ENCODE measurements around the gene MRGPRG. TPM values are rescaled to one million over a fixed set of nuclear protein-coding genes. Genes with fewer than 3 reads are reported as not detected.

MRGPRG gene, protein sequence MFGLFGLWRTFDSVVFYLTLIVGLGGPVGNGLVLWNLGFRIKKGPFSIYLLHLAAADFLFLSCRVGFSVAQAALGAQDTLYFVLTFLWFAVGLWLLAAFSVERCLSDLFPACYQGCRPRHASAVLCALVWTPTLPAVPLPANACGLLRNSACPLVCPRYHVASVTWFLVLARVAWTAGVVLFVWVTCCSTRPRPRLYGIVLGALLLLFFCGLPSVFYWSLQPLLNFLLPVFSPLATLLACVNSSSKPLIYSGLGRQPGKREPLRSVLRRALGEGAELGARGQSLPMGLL
- not detected for total RNA-seq

DNA sequence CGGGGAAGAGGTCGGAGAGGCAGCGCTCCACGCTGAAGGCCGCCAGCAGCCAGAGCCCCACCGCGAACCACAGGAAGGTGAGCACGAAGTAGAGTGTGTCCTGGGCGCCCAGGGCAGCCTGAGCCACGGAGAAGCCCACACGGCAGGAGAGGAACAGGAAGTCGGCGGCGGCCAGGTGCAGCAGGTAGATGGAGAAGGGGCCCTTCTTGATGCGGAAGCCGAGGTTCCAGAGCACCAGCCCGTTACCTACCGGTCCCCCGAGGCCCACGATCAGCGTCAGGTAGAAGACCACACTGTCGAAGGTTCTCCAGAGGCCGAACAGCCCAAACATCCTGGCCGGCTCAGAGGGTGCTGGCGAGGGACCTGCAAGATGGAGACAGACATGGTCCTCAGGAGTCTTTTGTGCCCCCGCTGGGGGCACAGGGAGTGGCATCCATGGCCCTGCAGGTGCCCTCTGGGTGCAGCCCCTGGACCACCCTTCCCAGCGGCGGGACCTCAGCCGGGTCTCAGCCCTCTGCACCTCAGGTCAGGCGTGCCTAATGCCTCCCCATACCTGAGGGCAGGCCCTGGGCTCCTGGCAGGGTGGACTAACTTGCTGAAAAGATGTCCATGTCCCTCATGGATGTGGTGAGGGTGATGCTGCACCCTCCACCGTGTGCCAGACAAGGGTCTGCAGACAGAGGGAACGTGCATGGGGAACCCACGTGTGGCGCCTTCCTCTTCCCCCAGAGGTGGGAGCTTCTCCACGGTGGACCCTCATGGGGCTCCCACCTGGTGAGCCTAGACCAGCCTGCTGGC is at the start of gene MRGPRG:
TSS of gene MRGPRG (minus strand) at position 331 of the 798 bp plus-strand sequence. CDS start at position 331, 0 bp downstream.

DNA sequence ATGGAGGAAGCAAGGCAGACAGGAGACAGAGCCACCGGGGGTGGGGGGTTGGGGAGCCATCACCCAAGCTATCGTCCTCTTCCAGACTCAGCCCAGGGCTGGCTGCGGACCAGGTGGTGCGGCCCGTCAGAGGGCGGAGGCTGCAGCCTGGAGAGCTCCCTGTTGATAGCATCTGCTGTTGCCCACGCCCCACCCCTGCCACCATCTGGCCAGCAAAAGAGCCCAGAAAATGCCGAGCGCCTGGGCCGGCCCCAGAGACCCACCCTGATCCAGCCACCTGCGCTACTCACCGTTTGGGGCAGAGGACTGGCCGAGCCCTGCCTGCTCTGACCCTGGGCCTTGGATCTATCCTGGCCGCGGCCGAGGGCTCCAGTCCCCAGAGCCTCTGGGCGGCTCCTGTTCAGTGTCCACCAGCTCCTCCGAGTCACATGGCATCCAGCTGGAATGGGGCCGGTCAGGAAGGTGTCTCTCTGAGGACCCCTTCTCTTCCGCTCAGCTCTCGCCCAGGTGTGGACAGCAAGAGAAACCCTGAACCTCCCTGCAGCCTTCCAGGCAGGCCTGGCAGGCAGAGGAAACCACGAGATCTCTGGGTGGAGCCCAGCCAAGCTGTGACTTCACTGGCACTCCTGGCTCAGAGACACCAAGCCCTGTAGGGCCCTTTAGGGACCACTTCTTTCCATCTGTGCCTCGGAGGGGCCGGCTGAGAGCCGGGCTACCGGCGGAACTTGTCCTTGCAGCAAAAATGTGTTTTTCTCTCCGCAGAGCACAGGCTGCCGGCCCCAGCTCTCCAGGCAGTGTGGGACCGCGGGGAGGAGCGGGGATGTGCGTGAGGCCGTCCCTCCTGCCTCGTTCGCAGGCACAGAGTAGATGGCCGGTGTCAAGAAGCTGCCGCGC is 13.5 kb upstream of the MRGPRG start, which contains the start of gene MRGPRE:
TSS of gene MRGPRE (minus strand) at position 567 of the 894 bp plus-strand sequence. CDS start 3,618 bp downstream, outside the sequence.

Other genes with a start within 250 kb of the MRGPRG start
- 148 TPM for gene NAP1L4, start 226.5 kb downstream of the MRGPRG start, total RNA-seq
- 21.0 TPM for gene CARS1, start 161.4 kb downstream of the MRGPRG start, total RNA-seq
- gene OSBPL5, start 53.5 kb downstream of the MRGPRG start, total RNA-seq, result 41.8 TPM
- gene MRGPRE, start 13.6 kb upstream of the MRGPRG start, total RNA-seq, result not detected
- gene ZNF195, start 160.3 kb upstream of the MRGPRG start, total RNA-seq, result 22.1 TPM

Measured in metanephros (tissue), 1 donor.